ENCODE results near the gene C11orf91.
A peak's percentile ranks its signal among the peaks of the same experiment; 100 is the strongest.

The C11orf91 gene

GRCh38 chr11:33734441-33735270, 34.0 kb upstream of the C11orf91 start:
- DNase-seq, result peak in 1 of 2 donors; percentile 33
- Histone ChIP-seq H3K27me3 (ENCODE audit: insufficient read depth, low read length) (no peaks in the 10 kb centered on the region), H3K4me2 (ENCODE audit: low read length) (peak overlapping the region; percentile 90), H3K9me3 (ENCODE audit: insufficient read depth, low read depth, low read length) (no peaks in the 10 kb centered on the region), H4K91ac (ENCODE audit: low read depth, low read length) (no peak overlapping the region), H3K14ac (ENCODE audit: low read length) (no peak overlapping the region), H2AK5ac (ENCODE audit: low read length) (no peak overlapping the region), H3K23ac (ENCODE audit: low read length) (no peak overlapping the region), H2BK12ac (ENCODE audit: low read length) (no peak overlapping the region), H4K12ac (ENCODE audit: low read depth, low read length) (no peak overlapping the region), H3K79me2 (ENCODE audit: control insufficient read depth, insufficient read depth, low read length, poor library complexity) (peaks cover 9% of the 10 kb centered on the region), H3K27ac (ENCODE audit: low read depth, low read length) (no peak overlapping the region), H3K4me1 (ENCODE audit: control insufficient read depth in 1 of 2, insufficient read depth in 2 of 2, low read length in 2 of 2) (peaks cover 6 to 15% of the 10 kb centered on the region in 2 experiments), H3K9ac (ENCODE audit: low read length) (no peak overlapping the region), H3K36me3 (ENCODE audit: control insufficient read depth in 1 of 2, insufficient read depth in 2 of 2, low read length in 2 of 2) (peaks cover 2 to 4% of the 10 kb centered on the region in 2 experiments), H4K8ac (ENCODE audit: low read depth, low read length) (no peak overlapping the region), H3K4ac (ENCODE audit: low read depth, low read length) (peak overlapping the region; percentile 22), H2AFZ (ENCODE audit: insufficient read depth, low read length, poor library complexity) (no peak overlapping the region), H3K79me1 (ENCODE audit: low read length) (peaks cover 7% of the 10 kb centered on the region), H2BK5ac (ENCODE audit: low read depth, low read length, poor library complexity) (no peak overlapping the region), H3K4me3 (ENCODE audit: low read depth, low read length) (no peak overlapping the region), H3K18ac (ENCODE audit: low read length) (no peak overlapping the region), H2BK120ac (ENCODE audit: insufficient read depth, low read length, poor library complexity) (no peak overlapping the region)
- no CpG with 5 or more reads among the region's 15 CpGs for WGBS (ENCODE audit: extremely low coverage, insufficient coverage, insufficient read length)

DNA sequence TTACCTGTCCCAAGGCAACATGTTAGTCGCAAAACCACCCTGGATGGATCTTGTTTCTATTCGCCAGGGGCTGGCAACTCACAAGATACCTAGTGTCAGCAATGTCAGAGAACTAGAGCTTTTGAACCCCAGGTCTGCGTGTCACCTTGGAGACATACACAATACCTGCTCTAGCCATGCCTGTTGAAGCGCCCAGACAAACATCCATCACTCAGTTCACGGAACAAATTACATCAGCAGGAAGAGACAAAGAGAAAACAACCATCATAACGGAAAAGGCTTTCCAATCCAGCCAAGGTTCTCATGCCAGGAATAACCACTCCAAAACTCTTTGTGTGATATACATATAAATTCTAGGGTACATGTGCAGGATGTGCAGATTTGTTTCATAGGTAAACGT, 33.4 kb upstream of the C11orf91 start:
- Histone ChIP-seq H3K27me3 (ENCODE audit: insufficient read depth, low read length) (no peaks in the 10 kb centered on the region), H3K9me3 (ENCODE audit: insufficient read depth, low read depth, low read length) (no peaks in the 10 kb centered on the region), H3K79me2 (ENCODE audit: control insufficient read depth, insufficient read depth, low read length, poor library complexity) (peaks cover 9% of the 10 kb centered on the region), H3K36me3 (ENCODE audit: control insufficient read depth in 1 of 2, insufficient read depth in 2 of 2, low read length in 2 of 2) (peaks cover 2 to 4% of the 10 kb centered on the region in 2 experiments), H4K8ac (ENCODE audit: low read depth, low read length) (no peak overlapping the region), H2BK12ac (ENCODE audit: low read length) (no peak overlapping the region), H3K27ac (ENCODE audit: low read depth, low read length) (no peak overlapping the region), H4K12ac (ENCODE audit: low read depth, low read length) (no peak overlapping the region), H2BK5ac (ENCODE audit: low read depth, low read length, poor library complexity) (no peak overlapping the region), H3K4me2 (ENCODE audit: low read length) (peak overlapping the region; percentile 12), H3K4ac (ENCODE audit: low read depth, low read length) (no peak overlapping the region), H3K9ac (ENCODE audit: low read length) (no peak overlapping the region), H2BK120ac (ENCODE audit: insufficient read depth, low read length, poor library complexity) (no peak overlapping the region), H4K91ac (ENCODE audit: low read depth, low read length) (no peak overlapping the region), H2AFZ (ENCODE audit: insufficient read depth, low read length, poor library complexity) (no peak overlapping the region), H2AK5ac (ENCODE audit: low read length) (no peak overlapping the region), H3K4me1 (ENCODE audit: control insufficient read depth in 1 of 2, insufficient read depth in 2 of 2, low read length in 2 of 2) (peaks cover 6 to 15% of the 10 kb centered on the region in 2 experiments), H3K23ac (ENCODE audit: low read length) (no peak overlapping the region), H3K4me3 (ENCODE audit: low read depth, low read length) (no peak overlapping the region), H3K14ac (ENCODE audit: low read length) (no peak overlapping the region), H3K79me1 (ENCODE audit: low read length) (peaks cover 7% of the 10 kb centered on the region), H3K18ac (ENCODE audit: low read length) (no peak overlapping the region)
- no peak for DNase-seq
- no CpG with 5 or more reads among the region's 7 CpGs for WGBS (ENCODE audit: extremely low coverage, insufficient coverage, insufficient read length)

DNA sequence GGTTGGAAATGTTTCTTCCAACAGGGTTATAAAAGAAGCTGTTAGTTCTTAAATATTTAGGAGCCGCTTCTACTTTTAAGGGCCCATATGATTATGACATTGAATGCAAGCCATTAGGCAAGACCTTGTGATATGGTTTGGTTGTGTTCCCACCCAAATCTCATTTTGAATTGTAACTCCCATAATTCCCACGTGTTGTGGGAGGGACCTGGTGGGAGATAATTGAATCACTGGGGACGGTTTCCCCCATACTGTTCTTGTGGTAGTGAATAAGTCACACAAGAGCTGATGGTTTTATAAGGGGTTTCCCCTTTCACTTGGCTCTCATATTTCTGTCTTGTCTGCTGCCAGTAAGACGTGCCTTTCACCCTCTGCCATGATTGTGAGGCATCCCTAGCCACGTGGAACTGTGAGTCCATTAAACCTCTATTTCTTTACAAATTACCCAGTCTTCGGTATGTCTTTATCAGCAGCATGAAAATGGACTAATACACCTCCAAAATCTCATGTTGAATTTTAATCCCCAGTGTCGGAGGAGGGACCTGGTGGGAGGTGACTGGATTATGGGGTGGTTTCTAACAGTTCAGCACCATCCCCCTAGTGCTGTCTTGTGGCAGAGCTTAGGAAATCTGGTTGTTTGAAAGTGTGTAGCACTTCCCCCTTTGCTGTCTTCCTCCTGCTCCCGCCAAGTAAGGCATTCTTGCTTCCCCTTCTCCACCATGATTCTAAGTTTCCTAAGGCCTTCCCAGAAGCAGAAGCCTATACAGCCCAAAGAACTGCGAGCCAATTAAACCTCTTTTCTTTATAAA, 31.3 kb upstream of the C11orf91 start:
- peaks cover 2 to 4% of the 10 kb centered on the region in 2 experiments for H3K36me3 ChIP-seq (ENCODE audit: control insufficient read depth in 1 of 2, insufficient read depth in 2 of 2, low read length in 2 of 2)
- H4K12ac ChIP-seq (ENCODE audit: low read depth, low read length), result no peak overlapping the region
- H2BK120ac ChIP-seq (ENCODE audit: insufficient read depth, low read length, poor library complexity), result no peak overlapping the region
- no peak overlapping the region for H3K4me2 ChIP-seq (ENCODE audit: low read length)
- no peak overlapping the region for H2AFZ ChIP-seq (ENCODE audit: insufficient read depth, low read length, poor library complexity)
- H2AK5ac ChIP-seq (ENCODE audit: low read length), result no peak overlapping the region
- no peak overlapping the region for H4K8ac ChIP-seq (ENCODE audit: low read depth, low read length)
- H3K79me1 ChIP-seq (ENCODE audit: low read length), result peaks cover 7% of the 10 kb centered on the region
- H3K27me3 ChIP-seq (ENCODE audit: insufficient read depth, low read length), result no peaks in the 10 kb centered on the region
- no CpG with 5 or more reads among the region's 9 CpGs for WGBS (ENCODE audit: extremely low coverage, insufficient coverage, insufficient read length)
- no peak overlapping the region for H3K14ac ChIP-seq (ENCODE audit: low read length)
- H2BK5ac ChIP-seq (ENCODE audit: low read depth, low read length, poor library complexity), result no peak overlapping the region
- DNase-seq, result no peak
- no peak overlapping the region for H3K27ac ChIP-seq (ENCODE audit: low read depth, low read length)
- H3K9me3 ChIP-seq (ENCODE audit: insufficient read depth, low read depth, low read length), result no peaks in the 10 kb centered on the region
- H3K18ac ChIP-seq (ENCODE audit: low read length), result no peak overlapping the region
- H2BK12ac ChIP-seq (ENCODE audit: low read length), result no peak overlapping the region
- no peak overlapping the region for H3K9ac ChIP-seq (ENCODE audit: low read length)
- peak overlapping the region; percentile 56 for H3K4ac ChIP-seq (ENCODE audit: low read depth, low read length)
- H4K91ac ChIP-seq (ENCODE audit: low read depth, low read length), result no peak overlapping the region
- H3K4me3 ChIP-seq (ENCODE audit: low read depth, low read length), result no peak overlapping the region
- H3K79me2 ChIP-seq (ENCODE audit: control insufficient read depth, insufficient read depth, low read length, poor library complexity), result peaks cover 9% of the 10 kb centered on the region
- H3K23ac ChIP-seq (ENCODE audit: low read length), result no peak overlapping the region
- H3K4me1 ChIP-seq (ENCODE audit: control insufficient read depth in 1 of 2, insufficient read depth in 2 of 2, low read length in 2 of 2), result peaks cover 3 to 12% of the 10 kb centered on the region in 2 experiments

- Histone ChIP-seq H3K14ac (ENCODE audit: low read length) (no peak overlapping the region), H3K4ac (ENCODE audit: low read depth, low read length) (no peak overlapping the region), H3K4me3 (ENCODE audit: low read depth, low read length) (no peak overlapping the region), H4K8ac (ENCODE audit: low read depth, low read length) (no peak overlapping the region), H2BK5ac (ENCODE audit: low read depth, low read length, poor library complexity) (no peak overlapping the region), H3K27ac (ENCODE audit: low read depth, low read length) (no peak overlapping the region), H3K36me3 (ENCODE audit: control insufficient read depth in 1 of 2, insufficient read depth in 2 of 2, low read length in 2 of 2) (peaks cover 2 to 4% of the 10 kb centered on the region in 2 experiments), H2AK5ac (ENCODE audit: low read length) (no peak overlapping the region), H3K27me3 (ENCODE audit: insufficient read depth, low read length) (no peaks in the 10 kb centered on the region), H3K18ac (ENCODE audit: low read length) (no peak overlapping the region), H3K4me2 (ENCODE audit: low read length) (no peak overlapping the region), H2AFZ (ENCODE audit: insufficient read depth, low read length, poor library complexity) (no peak overlapping the region), H4K12ac (ENCODE audit: low read depth, low read length) (no peak overlapping the region), H3K9me3 (ENCODE audit: insufficient read depth, low read depth, low read length) (no peaks in the 10 kb centered on the region), H3K9ac (ENCODE audit: low read length) (no peak overlapping the region), H4K91ac (ENCODE audit: low read depth, low read length) (no peak overlapping the region), H3K79me2 (ENCODE audit: control insufficient read depth, insufficient read depth, low read length, poor library complexity) (peaks cover 5% of the 10 kb centered on the region), H3K79me1 (ENCODE audit: low read length) (no peaks in the 10 kb centered on the region), H3K23ac (ENCODE audit: low read length) (no peak overlapping the region), H2BK12ac (ENCODE audit: low read length) (no peak overlapping the region), H3K4me1 (ENCODE audit: control insufficient read depth in 1 of 2, insufficient read depth in 2 of 2, low read length in 2 of 2) (peaks cover 0 to 8% of the 10 kb centered on the region in 2 experiments), H2BK120ac (ENCODE audit: insufficient read depth, low read length, poor library complexity) (no peak overlapping the region)
- WGBS (ENCODE audit: extremely low coverage, insufficient coverage, insufficient read length), result no CpG with 5 or more reads among the region's 7 CpGs
- no peak for DNase-seq
Measured at GRCh38 chr11:33730716-33731115, 30.1 kb upstream of the C11orf91 start.

Data from trophoblast cell (in vitro differentiated cells and primary cell).